T-helper 1 cell (primary cell): Measurements from ENCODE around the gene MCTS1.
"Not testable (repeated sequence)": the region's sequence is repeated elsewhere in the genome, so short reads cannot be mapped to it uniquely, and the experiment has no call there.

Experiments
- DNase-seq, 5 donors: peaks; one replicate each; pipeline ENCODE4 v3.0.0-alpha.2; 2012 to 2020
- total RNA-seq, 4 donors: gene quantifications; one replicate each; lab custom pipeline; 2026; lab: John Stamatoyannopoulos, UW

MCTS1 gene, protein sequence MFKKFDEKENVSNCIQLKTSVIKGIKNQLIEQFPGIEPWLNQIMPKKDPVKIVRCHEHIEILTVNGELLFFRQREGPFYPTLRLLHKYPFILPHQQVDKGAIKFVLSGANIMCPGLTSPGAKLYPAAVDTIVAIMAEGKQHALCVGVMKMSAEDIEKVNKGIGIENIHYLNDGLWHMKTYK
- 14.6 to 25.8 (median 17.4) reads per million in 4 donors for total RNA-seq

DNA sequence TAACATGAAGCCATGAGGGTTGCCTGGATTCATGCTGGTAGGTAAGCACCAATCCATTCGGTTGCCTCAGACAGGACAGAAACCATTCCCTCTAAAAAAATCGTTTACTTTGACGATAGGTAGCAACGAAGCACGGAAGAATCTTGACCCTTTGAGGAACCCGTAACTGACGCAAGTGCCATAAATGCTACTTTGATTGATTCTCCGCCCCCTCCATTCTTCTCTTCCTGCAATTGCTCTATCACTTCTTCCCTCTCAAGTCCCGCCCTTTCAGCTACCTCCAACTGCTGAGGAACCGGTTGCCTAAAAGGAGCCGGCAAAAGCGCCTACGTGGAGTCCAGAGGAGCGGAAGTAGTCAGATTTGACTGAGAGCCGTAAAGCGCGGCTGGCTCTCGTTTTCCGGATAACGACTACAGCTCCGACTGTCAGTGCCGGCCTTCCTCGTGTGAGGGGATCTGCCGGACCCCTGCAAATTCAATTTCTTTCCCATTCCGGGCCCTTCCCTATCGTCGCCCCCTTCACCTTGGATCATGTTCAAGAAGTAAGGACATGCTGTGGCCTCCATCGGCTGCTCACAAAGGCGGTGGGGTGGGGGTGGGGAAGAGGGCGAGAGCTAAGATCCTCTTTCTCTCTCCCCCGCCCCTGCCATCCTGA, at the start of gene MCTS1:
Gene MCTS1, plus strand, starts transcription at position 395 of the 654 bp plus-strand sequence. Its CDS starts 136 bp downstream, at position 531.
- DNase-seq: peak; percentile 52 to 94 (median 70)

DNA sequence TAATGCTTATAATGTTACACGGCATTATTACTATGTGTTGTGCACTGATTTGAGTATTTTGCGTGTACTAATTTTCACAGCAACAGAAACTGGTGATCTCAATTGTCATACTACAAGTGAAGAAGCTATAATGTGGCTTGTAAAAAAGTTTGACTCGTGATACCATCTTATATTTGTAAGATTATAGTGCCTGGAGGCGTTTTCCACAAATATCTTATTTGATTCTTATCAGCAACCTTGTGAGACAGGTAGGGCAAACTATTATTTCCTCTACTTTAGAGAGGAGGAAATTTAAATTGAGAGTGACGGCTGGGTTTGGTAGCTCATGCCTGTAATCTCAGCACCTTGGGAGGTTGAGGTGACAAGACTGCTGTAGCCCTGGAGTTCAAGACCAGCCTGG, 47.6 kb upstream of the MCTS1 start:
- no peak for DNase-seq

DNA sequence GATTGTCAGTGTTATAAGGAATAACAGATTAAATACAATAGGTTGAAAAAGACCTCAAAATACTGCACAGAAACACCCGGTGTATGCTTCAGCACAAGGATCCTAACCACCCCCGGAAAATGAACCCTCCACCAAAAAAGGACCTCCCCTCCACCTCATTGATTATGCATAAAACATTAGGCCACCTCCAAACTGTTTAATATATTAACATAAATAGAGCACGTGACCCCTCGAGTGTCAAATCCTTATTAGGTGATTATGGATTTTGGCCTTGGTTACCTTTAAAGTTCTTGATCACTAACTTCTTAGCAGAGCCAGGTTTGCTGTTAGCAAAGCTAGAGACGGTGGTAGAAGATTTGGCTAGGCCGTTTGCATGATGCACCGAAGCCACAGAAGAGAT, 44.1 kb upstream of the MCTS1 start:
- DNase-seq: peak in 1 of 5 donors; percentile 1

DNA sequence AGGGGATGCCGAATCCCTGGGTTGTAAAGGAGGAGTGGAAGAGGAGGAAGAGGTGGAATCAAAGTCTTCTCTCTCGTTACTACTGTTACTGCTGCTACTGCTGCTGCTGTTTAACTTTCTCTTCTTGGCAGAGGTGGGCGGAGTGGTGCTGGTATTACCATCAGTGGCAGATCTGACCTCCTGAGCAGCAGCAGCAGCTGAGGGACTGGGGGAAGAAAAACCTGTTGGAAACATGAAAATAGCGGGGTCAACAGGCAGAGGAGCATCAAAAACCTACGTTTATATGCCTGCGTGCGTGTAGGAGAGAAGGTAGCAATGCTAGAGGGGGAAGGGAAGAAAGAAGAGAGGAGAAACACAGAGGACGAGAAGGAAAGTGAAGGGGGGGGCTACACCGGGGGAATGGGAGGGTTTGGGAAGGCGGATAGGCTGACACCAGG, 43.5 kb upstream of the MCTS1 start:
- peak in 4 of 5 donors; percentile 3 to 55 (median 22) for DNase-seq

DNA sequence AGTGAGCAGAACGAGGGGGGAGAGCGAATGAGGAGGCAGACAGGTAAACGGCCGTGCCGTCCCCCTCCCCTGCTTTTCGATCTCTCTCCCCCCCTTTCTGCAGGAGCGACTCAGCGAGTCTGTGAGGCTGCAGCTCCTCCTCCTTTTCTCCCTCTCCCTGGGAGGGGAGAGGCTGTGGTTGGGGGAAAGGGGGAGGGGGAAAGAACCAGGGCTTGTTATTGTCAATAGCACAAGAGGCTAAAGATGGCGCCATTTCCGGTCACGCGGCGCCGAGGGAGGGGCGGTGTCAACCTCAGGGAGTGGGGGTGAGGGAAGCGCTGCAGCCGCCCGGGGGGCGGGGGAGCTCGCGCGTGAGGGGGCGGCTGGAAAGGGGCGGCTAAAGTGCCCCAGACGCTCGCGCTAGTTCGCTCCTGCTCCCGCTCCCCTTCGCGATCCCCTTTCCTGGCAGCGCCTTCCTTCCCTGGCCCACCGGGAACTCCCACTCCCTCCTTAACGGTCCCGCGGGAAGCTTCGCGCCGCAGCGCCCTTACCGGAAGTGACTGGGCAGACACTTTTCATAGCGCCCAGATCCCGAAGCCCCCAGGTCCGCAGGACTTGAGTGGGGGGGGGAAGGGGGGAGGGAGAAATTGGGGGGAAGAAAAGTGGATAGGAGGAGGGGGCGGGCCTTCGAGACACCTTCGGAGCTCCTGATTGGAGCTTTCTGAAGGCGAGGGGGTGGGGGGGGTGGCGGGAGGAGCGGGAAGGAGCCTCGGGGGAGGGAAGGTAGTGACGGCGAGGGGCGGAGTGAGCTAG, 42.9 kb upstream of the MCTS1 start, which contains the start of gene CUL4B:
Gene CUL4B, minus strand, starts transcription at position 121 of the 792 bp plus-strand sequence. CDS start 324 bp downstream, outside the sequence.
- DNase-seq: peak; percentile 82 to 94 (median 86)

DNA sequence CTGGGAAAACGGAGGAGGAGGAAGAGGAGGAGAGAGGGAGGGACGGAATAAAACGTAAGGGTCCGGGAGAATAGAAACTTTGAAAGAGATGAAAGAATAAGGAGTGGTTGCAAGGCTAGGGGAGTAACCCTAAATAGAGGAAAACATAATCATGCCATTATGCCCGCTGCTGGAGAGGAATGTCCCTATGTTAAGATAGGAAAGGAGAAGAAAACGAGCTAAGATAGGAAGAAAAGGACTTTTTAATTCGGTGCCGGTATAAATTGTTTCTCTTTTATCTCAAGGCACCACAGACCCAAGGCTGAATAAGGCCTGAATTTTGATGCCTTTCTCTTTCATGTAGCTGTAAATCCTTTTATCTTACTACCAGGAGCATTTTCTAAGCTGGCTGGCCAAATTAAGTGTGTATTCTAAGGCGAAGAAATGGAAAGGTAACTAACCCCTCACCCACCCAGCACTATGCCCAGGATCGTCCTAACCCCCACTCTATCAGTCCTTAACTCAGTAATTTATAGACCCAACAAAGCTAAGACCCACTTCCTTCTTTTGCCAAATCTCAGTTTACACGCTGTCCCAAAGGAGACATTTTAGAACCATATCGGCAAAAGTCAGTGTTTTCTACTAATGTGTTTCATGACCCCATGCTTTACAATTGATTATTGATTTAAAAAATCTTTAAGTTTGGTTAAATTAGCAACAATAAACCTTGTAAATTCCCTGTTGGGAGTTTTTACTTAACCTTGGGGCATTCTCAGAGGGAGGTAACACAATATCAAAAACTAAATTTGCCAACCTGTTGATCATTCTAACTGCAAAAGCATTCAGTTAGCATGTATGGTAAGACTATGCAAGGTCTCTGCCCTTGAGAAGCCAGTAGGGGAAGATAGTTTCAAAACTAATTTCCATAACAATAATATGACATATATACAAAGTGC, 42.0 kb upstream of the MCTS1 start:
- no peak for DNase-seq

DNA sequence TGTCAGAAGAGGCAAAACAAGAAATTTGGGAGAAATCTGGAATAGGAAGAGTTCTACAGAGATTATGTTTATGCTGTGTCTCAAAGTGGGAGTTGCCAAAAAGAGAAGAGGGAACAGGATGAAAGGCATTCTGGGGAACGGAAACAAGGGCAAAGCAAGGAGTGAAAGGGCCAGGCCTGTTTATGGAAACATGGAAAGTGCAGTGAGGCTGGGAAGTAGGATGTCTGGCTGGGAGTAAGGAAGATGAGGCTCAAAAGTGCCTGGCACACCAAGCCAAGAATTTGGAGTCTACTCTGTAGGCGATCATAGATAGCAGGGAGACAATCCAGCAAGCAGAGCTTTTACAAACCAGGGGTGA, 41.4 kb upstream of the MCTS1 start:
- DNase-seq: no peak

DNA sequence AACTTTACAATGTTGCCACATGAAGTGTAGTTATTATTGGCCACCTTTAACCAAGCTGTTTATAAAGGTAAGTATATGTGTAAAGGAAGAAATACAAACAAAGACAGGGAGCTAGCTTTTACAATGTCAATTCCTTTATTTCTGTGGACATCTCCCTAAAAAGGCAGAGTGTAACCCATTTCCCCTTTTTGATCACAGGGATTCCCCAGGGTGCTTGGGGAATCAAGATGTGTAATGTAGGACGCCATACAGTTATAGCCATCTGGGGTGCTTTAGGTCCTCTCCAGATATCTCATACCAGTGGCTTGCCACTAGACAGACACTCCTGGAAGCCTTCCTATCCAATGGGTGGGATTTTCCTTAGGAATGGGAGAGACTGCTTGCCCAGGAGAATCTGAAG, 39.0 kb upstream of the MCTS1 start:
- no peak for DNase-seq

DNA sequence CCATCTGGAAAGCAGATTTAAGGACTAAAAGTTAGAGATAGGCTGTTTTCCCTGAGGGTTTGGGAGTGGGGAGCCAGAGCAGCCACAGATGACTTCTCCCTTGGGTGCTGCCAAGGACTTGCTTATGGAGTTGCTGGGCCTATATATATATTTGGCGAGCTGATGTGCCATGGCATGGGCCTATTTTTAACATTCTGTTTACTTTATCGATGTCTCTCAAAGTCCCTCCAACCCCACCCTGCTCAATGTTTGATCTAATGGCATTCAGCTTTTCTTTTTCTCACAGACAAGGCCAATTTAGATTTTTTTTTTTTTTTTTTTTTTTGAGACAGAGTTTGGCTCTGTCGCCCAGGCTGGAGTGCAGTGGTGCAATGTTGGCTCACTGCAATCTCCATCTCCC, 37.1 kb upstream of the MCTS1 start:
- no peak for DNase-seq

DNA sequence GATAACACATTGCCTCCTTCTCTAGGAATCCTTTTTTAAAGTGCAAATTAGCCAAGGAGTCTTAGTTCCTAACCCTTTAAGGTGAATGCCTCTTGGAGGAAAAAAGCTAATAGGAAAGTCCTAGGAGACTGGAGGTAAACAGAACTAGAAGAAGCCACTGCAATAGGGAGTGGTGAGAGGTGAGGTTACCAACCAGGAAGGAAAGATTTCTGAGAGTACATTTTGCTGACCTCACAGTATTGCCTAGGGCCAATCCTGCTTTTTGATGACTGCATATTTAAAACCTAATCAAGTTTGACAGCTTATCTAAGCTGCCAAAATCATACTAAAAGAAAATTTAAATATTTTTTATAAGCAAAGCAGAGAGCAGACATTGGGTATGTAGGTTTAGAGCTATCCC, 35.9 kb upstream of the MCTS1 start:
- DNase-seq: no peak

DNA sequence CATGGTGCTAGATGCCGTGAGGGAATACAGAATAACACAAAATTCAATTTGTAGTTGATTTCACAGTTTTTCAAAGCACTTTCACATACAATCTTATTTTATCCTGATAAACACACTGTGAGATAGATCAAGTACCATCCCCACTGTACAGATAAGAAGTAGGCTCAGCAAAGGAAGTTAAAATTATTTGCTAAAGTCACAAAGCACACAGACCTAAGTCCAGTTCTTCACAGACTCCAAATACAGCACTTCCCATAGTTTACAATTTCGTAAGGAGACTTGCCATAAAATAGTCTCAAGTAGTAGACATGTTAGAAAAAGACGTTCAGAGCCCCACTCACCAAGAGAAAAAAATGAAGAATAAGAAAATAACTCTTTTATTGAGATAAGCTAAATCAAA, 35.3 kb upstream of the MCTS1 start:
- no peak for DNase-seq

DNA sequence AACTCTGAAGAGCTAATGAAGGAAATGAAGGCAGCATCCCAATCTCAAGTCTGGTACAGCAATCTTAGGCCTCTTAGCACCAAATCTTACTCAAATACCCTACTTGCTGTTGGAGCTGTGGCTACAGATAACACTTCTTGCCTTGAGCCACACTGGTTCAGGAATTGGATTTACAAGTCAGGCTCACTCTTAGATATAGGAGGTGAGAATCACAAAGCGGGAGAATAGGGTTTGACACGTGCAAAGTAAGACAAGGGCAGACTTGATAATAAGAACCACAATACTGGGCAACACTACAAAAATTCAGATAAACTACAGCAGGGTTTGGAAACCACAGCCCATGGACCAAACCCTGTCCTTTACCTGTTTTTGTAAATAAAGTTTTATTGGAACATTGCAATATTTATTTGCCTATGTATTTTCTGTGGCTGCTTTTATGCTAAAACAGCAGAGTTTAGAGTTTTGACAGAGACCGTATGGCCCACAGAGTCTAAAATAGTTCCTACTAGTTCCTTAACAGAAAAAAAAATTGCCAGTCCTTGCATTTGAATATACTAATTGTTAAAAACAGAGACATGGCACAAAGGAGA, 33.8 kb upstream of the MCTS1 start:
- no peak for DNase-seq

DNA sequence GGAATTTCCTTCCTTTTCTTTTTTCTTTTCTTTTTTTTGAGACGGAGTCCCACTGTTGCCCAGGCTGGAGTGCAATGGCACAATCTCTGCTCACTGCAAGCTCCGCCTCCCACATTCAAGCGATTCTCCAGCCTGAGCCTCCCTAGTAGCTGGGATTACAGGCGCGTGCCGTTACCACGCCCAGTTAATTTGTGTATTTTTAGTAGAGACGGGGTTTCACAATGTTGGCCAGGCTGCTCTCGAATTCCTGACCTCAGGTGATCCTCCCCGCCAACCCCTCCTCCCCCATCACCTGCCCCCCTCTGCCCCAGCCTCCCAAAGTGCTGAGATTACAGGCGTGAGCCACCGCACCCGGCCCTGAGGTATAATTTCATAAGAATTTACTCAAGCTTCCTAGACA, 30.1 kb upstream of the MCTS1 start:
- not testable (repeated sequence) for DNase-seq

DNA sequence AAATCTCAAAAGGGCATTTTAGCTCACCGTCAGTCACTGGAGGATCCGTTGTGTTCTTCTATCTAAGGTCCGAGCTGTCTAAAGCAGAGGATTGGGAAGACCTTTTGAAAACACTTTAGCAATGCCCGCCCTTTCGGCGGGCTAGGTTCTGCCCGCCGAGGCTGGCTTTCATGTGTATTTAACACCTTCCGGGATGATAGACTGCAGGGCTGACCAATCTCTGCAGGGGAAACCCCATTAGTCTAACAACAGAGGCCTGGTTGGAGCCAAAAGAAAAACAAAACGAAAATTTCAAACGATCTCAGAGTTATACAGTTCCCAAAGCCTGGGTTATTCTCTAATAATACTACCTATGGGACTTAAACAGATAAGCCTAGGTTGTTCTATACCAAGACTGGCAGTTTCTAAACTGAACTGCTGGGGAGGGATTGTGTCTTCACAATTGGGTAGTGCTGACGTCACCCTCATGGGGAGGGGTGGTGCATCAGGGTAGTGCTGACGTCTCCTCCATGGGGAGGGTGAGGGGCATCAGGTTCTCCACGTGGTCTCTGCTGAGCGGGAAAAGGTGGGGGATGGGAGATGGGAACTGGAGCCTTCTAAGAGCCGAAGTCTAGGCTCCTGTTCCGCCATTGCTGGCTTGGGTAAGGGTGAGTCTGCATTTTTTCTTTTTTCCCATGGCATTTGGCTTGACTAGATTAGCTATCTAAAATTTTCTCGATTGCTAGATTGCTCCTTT, 28.4 kb upstream of the MCTS1 start:
- no peak for DNase-seq

DNA sequence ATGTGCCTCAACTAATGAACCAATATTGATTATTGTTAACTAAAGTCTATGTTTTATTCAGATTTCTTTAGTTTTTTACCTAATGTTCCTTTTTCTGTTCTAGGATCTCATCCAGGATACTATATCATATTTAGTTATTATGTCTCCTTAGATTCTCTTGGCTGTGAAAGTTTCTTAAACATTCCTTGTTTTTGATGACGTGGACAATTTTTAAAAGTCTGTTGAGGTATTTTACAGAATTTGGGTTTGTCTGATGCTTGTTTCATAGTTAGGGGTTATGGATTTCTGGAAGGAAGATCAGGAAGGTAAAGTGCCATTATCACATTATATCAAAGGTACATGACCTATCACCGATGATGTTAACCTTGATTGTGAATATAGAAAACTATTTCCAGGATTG, 18.2 kb upstream of the MCTS1 start:
- DNase-seq: no peak

DNA sequence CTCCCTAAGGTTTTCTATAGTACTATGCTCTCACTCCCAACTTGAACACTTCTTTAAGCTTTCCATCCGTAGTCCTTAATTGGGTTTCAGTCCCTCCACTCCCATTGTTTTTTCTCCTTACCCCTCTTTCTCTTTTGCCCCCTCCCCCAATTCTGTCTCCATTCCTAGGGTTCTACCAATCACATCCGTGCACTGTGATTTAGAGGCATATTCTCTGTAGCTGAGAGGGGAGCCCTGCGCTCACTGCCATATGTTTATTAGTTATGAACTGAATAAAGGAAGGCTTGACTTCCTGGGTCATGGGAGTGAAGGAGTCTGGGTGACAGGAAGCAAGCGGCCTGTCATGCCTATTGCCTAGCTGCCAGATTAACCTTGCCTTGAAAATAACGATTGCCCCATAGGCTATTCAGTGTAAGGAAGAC, 471 bp downstream of the MCTS1 start:
- DNase-seq: peak in 3 of 5 donors; percentile 12 to 61 (median 25)

DNA sequence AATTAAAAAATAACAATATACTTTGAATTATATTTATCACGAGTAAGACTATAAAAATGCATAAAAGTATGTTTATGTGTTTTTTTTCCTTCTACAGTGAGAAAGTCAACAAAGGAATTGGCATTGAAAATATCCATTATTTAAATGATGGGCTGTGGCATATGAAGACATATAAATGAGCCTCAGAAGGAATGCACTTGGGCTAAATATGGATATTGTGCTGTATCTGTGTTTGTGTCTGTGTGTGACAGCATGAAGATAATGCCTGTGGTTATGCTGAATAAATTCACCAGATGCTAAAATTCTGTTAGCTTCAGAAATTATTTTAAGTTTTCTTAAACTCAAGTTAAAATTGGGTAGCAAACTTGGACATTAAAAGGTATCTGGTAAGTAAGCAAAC, 8.2 kb downstream of the MCTS1 start:
- DNase-seq: no peak

DNA sequence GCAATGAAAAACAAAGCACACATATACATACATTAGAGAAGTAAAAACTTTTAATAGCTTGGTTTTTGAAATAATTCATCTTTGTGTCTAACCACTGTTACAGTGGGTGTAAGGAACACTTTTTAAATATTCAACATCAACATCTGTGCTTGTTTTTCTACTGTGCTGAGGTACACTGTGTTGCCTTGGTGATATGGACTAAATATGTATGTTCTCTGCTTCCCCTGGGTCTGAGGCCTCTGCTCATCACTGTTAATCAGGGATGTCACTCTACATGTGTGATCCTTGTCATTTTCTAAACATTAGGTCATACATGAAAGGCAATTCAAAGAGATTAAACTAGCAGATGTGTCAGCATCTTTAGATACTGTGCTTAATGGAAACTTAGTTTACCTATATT, 10.9 kb downstream of the MCTS1 start:
- no peak for DNase-seq

DNA sequence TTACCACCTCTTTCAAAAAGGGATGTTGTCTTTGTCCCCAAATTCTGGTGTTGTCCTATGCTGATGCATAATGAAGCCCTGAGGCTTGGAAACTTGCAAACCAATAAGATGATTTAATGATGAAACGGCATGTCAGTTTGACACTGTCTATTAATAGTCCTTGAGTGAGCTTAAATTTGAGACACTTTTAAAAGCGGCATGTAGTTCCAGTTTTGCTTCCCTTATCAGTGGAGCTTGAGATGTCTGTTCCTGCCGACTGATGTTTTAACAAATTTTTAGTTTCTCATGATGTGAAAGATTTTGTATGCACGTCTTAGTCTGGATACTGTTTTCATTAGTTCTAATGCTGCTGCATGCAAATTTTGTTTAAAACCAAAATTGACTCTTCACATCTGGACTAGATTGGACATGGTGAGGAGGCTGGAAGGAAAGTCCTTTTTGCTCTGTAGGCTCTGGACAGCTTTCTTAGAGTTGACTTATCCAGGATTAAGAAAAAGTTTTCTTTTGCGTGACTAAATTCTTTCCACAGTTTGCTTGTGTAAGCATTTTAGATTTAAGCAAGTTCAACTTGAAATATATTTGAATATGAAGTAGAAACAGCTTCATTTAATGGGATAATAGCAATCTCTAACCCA, 14.2 kb downstream of the MCTS1 start:
- no peak for DNase-seq

DNA sequence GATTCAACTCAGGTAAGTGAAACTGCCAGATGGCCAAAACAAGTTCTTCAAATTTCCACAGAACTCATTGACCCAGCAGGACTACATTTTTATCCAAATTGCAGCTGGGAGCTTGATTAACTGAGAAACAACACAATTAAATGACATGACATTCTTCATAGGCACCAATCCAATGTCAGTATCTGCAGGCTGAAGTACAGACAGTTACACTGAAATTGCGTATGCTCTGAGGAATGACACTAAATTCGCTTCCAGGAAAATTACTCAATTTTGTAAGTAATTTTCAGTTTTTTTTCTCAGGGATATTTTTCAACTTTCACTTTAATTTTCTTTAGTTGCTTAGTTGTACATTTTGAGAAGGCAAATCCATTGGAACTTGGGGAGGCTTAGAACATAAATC, 21.5 kb downstream of the MCTS1 start:
- DNase-seq: peak in 1 of 5 donors; percentile 5
